ENCODE data around the gene LIMS2.
A peak's percentile ranks its signal among the peaks of the same experiment; 100 is the strongest.

Gene LIMS2

DNA sequence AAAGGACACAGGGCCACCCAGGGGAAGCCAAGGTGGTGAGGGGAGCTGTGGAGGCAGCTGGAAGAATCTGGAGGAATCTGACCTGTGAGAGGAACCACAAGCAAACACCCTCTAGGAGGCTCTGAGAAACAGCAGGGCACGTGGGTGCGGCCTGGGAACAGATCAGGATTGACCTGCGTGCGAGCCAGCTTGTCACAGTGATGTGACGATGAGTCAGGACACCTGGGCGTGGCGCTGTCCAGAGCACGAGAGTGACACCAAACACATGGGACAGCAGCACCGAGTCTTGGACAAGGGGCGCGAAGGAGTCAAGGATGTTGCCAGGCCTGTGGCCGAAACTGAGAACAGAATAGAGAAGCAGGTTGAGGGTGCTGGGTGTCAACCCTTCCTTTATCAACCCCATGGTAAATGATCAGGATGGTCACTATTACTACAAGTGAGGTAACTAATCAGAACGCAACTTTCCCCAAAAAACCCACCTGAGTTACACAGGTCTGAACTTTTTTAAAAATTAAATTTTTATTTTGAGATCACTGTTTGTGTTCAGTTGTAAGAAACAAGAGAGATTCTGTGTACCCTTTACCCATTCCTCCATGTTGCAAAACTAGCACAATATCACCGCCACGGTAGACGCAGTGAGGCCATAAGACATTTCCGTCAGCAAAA, 25.3 kb upstream of the LIMS2 start:
- no peak for DNase-seq

- no peak for DNase-seq
Measured at GRCh38 chr2:127698553-127699355, 23.4 kb upstream of the LIMS2 start.

DNA sequence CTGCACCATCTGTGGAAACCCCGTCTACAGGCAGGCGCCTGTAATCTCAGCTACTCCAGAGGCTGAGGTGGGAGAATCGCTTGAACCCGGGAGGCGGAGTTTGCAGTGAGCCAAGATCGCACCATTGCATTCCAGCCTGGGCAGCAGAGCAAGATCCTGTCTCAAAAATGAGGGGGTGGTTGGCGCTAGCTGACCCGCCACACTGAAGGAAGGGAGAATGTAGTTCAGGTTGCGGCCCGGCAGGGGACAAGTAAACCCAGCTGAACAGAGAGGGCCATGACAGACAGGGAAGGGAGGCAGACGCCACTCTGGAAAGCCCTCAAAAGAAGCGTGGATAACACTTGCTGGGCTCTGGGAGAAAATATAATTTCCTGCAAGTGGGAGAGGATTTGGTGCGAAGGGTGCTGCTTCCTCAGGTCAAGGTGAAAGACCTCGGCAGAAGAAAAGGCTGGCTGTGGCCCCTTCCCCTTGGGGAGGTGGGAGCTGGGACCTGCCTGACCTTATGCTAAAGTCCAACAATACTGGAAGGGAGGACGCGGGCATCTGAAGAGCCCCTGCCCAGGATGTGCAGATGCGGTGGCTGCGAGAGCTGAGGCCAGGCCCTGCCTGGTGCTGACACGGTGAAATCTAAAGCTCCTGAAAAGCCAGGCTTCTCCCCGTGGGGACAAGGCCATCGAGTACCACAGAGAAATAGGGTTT, 22.3 kb upstream of the LIMS2 start:
- no peak for DNase-seq

DNA sequence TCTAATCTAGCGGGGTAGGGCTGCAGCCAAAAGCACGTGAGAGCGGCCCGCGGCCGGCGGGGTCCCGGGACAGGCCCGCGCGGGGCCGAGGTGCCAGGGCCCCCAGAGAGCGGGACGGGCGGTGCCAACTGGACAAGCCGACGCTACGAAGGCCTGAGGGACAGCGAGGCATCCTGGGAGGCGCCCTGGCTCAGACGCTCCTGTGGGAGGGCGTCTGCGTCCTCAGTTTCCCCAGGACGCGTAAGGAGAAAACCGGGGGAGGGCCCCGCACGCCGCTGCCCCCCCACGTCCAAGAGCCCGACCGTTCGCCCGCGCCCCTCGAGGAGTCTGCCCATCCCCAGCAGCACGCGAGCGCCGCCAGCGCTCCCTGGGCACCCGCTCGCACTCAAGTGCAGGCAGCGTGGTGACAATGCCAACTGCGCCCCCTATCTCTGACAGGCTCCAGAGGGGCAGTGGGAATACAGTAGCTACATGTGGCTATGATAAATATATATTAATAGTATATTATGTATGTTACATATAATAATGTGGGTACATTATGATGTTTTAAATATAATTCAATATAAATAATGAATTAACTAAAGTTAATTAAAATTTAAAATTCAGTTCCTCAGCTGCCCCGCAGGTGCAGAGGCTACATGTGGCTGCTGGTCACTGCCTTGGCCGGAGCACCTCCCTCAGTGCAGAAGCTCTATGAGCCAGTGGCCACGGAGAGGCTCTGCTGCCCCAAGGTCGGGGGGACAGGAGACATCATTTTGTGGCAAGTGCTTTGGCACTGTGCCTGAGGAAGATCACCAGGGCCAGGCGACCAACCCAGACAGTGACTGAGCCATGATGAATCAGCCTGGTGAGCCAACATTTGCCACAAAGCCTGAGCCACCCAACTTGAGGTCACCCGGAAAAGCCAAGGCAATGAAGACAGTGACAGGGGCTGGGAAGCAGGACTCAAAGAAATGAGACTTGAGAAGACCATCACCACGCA, 20.5 kb upstream of the LIMS2 start:
- DNase-seq = peak; percentile 59

DNA sequence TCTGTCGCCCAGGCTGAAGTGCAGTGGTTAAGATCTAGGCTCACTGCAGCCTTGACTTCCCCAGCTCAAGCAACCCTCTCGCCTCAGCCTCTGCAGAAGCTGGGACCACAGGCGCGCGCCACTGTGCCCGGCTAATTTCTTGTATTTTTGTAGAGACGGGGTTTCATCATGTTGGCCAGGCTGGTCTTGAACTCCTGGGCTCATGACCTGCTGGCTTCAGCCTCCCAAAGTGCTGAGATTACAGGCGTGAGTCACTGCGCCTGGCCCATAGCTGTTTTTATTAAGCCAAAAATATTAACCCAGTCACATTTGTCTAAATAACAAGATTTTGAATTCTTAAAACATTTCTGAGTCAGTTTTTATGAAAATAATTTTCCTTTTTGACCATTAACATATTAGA, 19.7 kb upstream of the LIMS2 start:
- no peak for DNase-seq

DNA sequence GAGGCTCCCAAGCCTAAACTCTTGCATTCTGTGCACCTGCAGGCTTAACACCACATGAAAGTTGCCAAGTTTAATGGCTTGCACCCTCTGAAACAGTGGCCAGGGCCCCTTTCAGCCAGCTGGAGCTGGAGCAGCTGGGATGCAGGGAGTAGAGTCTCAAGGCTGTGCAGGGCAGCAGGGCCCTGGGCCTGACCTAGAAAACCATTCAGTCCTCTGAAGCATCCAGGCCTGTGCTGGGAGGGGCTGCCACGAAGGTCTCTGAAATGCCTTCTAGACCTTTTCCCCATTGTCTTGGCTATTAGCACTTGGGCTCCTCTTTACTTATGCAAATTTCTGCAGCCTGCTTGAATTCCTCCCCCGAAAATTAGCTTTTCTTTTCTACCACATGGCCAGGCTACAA, 15.4 kb upstream of the LIMS2 start:
- no peak for DNase-seq

- DNase-seq = no peak
Measured at GRCh38 chr2:127688405-127688804, 13.1 kb upstream of the LIMS2 start.

DNA sequence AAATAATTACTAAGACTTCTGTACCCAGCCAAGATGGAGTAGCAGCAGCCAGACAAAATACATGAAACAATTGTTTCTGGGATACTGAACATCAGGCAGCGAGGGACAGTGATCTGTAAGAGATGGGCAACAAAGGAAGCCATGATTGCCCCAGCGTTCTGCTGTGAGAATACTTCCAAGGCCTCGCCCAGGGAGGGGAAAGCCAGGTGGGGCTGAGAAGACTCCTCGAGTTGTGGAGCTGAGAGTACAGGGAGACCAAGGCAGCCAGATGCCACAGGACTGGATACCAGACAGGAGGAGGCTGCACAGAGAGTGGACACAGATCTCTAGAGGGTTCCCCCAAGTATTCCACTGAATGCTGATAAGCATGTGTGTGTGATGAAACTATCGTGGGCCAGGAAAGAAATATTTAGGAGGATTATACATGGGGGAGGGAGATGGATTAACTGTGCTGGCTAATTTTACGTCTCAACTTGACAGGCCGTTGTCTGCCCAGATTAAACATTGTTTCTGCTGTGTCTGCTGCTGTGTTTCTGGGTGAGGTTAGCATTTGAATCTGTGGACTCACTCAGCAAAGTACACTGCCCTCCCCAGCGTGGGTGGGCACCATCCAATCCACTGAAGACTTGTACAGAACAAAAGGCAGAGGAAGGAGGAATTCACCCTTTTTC, 10.2 kb upstream of the LIMS2 start:
- no peak for DNase-seq

DNA sequence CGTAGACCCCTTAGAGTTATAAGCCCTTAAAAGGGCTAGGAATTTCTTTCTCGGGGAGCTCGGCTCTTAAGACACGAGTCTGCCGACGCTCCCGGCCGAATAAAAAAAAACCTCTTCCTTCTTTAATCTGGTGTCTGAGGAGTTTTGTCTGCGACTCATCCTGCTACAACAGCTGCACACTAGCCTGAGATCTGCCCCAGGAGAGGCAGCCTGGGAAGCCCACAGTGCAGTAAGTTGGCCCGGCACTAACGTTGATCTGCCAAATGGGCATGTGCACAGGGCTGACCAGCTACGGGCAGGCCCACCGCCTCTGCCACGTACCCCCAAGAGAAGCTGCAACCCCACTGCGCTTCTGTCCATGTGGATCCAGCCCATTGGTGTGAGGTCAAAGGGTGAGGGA, 8.4 kb upstream of the LIMS2 start:
- DNase-seq = no peak

DNA sequence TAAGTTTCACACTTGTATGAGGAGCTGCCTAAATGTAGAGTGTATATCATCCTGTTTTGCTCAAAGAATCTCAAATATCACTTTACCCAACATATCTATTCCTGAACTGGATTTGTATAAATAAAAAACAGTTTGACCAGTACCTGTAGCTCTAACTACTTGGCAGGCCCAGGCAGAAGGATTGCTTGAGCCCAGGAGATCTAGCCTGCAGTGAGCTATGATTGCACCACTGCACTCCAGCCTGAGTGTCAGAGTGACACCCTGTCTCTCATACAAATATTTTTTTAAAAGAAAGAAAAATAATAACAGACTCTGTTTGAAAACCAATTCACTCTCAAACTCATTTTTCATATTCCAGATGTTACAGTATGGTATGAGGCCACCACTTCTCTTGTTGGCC, 7.7 kb upstream of the LIMS2 start:
- DNase-seq = no peak

DNA sequence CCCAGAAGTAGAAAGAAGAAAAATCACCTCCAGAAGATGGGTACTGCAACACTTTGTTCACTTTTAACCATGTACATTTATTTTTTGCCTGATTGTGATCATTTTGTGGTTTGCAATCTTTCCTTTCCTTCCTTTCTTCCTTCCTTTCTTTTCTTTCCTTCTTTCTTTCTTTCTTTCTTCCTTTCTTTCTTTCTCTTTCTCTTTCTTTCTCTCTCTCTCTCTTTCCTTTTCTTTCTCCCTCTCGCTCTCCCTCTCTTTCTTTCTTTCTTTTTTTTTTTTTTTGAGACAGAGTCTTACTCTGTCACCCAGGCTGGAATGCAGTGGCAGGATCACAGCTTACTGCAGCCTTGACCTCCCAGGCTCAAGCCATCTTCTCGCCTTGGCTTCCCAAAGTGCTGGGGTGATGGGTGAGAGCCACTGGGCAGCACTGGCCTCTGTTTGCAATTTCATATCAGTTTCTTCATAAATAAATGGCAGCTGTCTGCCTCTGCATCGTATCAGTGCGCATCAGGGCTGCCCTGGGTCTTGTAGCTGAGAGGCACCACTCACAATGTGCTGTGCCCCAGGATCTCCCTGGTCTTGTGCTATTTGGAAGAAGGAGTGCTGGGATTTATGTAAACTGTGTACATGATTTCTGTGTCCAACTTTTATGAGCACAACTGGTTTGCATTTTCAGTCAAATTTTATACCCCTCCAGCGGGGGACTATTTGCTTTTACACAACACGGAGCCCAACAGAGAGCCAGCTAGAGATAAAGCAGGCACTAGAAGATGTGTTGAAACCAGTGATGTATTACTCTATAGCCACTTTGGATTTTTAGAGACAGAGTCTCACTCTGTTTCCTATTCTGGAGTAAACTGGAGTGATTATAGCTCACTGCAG, 6.9 kb upstream of the LIMS2 start:
- no peak for DNase-seq

DNA sequence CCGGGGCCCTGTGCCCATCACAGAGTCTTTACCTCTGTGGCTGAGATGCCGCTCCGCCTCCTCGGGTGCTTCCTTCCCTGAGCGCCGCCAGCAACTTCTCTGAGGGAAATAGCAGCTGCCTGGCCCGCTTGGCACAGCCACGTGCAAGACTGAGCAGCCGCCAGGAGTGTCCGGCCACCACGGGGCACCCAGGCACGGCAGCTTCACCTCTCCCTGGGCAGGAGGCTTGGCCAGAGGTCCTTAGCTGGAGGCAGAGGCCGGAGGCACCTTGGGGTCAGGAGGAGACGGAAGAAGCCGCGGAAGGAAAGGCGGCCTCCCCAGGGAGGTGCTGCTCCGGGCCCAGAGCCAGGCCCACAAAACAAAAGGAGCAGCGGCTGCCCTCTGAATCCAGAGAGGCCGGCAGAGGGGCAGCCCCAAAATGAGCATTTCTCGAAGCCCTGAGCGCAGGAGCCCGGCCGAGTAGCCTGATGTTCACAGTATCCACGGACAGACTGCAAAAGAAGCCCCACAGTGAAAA, 6.0 kb upstream of the LIMS2 start:
- DNase-seq = no peak

- DNase-seq = no peak
Measured at GRCh38 chr2:127680706-127681287, 5.5 kb upstream of the LIMS2 start.

GRCh38 chr2:127679680-127680361, 4.5 kb upstream of the LIMS2 start:
- no peak for DNase-seq

DNA sequence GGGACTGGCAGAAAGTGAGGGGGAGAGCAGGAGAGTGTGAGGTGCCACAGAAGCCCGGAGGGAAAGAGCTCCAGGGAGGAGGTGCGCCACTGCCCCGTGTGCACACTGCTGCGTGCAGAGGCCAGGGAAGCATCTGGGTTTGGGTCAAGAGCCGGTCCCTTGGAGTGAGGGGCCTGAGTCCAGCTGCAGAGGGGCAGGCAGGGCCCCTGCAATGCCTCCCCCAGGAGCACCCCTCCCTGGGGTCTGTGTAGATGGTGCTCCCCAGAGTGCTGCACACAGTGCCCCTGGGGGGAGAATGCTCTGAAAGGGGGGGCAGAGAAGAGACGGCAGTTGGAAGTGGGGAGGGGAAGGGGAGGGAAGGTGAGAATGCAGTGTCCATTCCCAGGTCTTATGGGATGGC, 3.7 kb upstream of the LIMS2 start:
- DNase-seq = no peak

GRCh38 chr2:127678531-127678930, 3.2 kb upstream of the LIMS2 start:
- no peak for DNase-seq

DNA sequence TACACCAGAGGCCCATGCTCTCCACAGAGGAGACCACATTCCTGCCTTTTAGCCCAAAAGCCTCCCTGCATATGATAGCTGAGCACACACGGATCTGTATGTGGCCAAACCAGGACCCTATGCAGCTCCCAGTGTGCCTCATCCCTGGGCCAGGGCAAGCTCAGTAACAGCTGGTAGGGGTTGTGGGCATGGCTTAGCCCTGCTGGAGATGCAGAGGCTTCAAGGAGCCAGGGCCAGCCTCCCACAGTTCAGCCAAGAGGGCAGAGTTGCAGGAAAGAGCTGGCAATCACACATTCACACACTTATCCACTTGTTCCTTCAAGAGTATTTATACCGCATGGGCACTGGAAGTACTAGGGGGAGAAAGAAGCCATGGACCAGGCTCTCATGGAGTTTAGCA, 1.6 kb upstream of the LIMS2 start:
- DNase-seq = no peak

- no peak for DNase-seq
Measured at GRCh38 chr2:127674241-127675209, 805 bp downstream of the LIMS2 start.
